CD4-positive, alpha-beta T cell treated with Interleukin-10 for 1 hour (primary cell): Measurements from ENCODE around the gene KCNC1.

ENCODE experiments used
- DNase-seq: peaks from one replicate; pipeline ENCODE4 v3.0.0-alpha.2; 2020

Gene KCNC1

DNA sequence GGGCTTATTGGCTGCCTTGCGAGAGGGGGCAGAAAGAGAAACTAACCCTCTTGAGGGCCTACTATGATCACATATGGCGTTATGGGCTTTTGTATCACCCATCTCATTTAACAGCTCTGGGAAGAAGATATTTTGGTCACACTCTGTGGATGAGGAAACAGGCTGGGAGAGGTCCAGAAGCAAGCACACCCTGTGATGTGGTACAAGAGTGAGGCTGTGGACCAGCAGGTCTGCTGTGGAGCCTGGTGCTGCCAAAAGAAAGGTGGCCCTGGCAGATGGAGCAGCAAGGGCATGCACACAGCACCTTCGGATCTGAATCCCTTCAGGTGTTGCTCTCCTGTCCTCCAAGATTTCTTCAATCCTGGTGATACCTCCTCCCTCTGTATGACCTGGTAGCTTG, 64.1 kb downstream of the KCNC1 start:
- DNase-seq: no peak

DNA sequence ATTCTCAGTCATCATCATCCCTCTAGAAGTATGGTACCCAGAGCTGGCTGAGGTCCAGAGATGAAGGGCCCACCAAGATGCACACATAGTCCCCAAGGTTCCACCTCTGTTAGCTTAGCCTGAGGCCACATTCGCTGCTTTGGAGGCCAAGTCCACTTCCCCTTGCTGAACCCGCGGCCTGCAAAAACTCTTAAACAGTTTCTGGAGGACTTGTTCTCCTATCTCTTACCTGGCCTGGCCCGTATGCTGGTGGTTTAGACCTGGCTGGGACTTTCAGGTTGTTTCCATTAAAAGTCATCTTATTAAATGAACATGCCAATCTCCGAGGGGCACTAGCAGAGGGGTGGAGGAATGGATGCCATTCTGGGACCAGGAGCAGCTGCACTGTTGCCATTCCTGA, 64.6 kb downstream of the KCNC1 start:
- no peak for DNase-seq

DNA sequence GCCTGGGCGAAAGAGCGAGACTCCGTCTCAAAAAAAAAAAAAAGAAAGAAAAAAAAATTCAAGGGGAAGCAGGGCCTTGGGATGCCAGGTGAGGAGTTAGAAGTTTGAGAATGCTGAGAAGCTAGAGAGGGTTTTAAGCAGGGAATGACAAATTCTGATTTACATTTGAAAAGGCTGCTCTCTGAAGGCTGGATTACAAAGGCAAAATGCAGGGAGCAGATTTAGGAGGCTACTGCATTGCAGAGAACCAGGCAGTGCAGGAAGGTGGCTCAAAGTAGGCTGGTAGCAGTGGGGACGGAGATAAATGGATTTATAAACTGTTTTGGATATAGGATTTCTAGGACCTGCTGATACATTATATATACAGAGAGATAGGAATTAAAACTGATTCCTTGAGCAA, 66.6 kb downstream of the KCNC1 start:
- no peak for DNase-seq

DNA sequence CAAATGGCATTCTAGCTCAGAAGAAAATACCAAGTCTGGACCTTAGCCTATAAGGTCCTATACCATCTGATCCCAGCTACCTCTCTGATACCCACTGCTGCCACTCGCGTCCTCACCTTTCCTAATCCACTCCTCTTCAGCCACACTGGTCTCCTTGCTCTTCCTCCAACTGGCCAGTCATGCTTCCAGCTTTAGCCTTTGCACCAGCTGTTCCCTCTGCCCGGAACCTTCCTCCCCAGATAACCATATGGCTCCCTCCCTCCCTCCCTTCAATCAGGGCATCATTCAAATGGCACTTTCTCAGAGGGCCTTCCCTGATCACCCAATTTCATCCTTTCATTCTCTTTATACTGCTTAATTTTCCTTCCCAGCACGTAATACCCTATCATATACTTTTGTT, 67.9 kb downstream of the KCNC1 start:
- no peak for DNase-seq

DNA sequence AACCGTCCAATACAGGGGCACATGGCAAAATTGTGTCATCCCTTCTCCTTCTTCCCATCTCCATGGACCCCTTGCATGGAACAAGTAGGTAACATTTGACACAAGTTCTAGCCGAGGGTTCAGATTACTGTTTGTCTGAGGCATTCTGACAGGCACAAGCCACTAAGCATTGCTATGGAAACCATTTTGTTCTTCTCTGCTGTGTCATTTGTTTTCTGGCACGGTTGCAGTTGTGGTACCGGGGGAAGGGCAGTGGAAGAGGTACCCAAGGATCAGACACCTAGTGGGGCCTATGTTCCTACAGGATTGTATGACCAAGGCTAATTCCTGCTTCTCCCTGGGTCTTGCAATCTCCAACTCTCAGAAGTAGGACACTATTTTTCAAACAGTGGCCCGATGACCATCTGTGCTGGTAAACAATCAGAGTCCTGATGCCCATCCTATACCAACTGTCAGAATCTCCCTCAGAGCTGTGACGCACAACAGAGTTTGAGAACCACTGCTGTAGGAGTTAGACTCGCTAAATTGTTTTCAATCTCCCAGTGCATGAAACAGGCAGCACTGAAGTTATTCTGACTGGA, 69.3 kb downstream of the KCNC1 start:
- no peak for DNase-seq

DNA sequence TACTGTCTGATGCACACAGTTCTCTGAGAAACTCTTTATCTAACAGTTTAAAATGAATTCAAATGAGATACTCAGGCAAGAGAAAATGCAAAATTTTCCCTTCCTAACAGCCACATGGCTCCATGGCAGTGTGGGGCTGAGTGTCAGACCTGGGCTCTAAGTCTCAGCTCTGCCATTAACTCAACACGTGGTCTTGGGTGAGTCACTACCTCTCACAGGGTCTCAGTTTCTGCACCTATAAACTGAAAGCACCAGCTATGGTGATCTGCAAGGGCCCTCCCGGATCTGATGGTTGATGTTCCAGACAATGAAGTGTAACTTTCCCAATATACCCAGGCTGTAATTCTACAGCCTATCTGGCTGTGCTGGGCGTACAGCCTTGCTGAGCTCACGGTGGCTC, 70.5 kb downstream of the KCNC1 start:
- no peak for DNase-seq

DNA sequence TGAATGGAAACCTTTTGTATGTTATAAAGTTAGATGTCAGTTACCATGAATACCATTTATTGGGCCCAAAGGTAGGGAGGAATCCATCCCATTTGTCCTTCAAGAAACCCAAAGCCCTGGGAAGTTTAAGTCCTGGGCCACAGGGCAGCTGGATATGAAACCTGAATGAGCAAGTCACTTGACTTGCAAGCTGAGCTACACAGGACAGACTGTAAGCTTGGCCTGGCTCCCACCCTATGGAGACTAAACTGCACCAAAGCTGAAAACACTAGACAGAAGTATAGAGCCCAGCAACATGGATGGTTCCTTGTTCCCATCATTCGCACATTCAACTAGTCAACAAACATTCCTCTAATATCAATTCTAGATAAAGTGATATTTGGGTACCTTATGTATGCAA, 71.3 kb downstream of the KCNC1 start:
- DNase-seq: no peak

DNA sequence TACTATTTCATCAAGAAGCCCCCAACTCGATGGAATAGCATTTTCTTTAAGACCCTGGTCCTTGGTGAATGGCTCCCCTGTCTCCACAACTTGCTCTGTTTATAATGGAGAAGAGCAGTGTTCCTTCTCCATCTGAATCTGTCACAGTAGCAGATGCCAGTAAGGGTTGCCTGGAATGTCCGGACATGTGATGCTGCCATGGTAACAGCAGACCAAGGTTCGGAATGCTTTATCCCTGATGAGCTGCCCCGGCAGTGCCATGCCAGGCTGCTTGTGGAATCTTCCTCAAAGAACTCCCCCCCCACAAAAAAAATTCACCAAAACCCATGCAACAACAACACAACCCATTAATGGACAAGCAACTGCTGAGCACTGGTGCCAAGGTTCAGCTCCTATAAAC, 72.5 kb downstream of the KCNC1 start:
- no peak for DNase-seq

DNA sequence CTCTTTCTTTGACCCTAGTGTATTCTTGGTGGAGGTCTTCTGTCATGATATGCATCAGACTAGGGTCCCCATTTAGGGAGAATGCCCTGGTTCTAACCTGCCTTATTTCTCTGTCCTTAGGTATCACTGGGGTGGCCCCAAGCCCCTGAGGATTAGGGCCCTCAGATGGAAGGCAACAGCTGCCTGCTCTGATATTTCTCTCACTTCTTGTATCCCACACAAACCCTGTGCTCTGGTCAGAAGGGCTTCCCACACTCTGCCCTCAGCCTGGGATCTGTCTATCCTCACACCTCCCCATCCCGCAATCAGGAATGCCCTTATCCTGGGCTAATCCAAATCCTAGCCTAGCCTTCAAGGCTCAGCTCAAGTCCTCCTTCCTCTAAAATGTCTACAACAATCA, 75.5 kb downstream of the KCNC1 start:
- DNase-seq: no peak

DNA sequence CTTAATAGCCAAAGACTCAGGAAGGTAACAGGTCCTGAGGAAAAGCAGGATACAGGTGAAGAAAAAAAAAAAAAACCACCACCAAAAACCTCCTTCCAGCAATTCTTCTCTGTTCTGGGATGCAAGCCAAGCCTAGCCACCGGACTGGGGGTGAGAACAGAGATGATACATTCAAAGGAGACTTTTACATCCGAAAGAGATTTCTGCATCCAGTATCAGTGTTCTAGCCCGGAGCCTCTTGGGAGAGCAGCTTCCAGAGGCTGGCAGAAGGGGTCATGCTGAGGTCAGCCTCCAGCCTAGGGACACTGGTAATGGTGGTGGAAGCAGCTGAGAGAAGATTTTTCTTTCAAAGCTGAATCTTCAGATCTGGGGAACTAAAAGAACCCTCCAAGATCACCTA, 76.2 kb downstream of the KCNC1 start:
- no peak for DNase-seq

DNA sequence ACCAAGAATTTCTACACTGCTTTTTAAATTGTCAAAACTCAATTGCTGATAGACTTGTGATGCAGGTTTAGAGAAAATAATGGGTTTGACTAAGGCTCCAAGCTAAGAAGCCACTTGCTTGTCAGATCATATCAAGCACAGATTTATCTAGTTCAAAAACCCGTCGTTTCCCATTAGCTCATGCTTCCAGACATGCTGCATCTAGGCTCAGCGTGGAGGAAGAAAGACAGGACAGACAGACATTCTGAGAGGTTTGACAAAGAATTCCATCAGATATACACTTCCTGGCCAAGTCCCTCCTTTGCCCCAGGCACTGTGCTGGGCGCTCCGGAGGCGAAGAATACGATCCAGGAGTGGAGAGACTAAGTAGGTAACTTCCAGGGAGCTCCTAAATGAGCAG, 76.8 kb downstream of the KCNC1 start:
- no peak for DNase-seq

DNA sequence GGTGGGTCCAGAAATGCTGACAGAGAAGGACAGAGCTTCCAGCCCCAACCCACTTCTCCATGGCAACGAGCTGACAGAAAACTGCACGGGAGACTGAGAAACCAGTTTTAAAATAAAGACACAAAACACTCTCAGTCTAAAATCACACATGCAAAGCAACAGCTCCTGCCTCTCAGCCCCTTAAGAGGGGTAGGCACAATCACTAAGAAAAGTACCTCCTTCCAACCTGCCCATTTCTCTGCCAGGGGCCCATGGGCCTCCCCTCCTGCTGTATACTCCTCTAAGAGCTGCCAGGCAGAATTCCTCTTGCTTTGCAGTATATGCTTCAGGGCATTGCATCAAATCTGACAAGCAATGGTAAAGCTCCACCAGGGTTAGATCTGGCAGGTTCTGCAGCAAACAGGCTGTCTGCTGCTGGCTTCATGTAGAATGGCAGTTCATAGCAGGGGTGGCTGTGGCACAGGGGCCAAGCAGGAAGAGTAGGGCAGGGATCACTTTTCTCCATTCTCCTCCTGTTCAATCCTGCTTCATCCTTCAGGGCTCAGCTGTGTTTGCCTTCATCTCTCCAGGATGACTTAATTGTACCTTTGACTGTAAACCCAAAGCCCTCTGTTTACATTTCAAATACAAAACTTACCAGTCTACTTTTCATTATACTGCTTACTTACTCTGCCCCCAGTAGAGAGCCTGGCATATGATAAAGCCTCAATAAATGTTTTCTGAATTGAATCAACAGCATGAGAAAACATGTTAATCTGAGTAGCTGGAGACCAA, 77.7 kb downstream of the KCNC1 start:
- DNase-seq: no peak

DNA sequence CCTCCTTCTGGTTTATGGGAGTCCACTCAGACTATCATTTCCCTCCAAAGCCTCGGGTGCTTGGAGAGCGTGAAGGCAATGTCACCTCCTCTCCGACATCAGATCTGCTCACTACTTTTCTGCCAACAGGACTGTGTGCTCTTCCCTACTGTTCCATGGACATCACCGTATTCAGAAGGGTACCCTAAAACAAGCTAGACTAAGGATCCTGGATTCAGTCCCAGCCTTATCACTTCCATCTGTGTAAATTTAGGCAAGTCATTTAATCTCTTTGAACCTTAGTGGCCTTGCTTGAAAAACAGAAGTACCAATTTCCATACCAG, 78.2 kb downstream of the KCNC1 start:
- DNase-seq: no peak

DNA sequence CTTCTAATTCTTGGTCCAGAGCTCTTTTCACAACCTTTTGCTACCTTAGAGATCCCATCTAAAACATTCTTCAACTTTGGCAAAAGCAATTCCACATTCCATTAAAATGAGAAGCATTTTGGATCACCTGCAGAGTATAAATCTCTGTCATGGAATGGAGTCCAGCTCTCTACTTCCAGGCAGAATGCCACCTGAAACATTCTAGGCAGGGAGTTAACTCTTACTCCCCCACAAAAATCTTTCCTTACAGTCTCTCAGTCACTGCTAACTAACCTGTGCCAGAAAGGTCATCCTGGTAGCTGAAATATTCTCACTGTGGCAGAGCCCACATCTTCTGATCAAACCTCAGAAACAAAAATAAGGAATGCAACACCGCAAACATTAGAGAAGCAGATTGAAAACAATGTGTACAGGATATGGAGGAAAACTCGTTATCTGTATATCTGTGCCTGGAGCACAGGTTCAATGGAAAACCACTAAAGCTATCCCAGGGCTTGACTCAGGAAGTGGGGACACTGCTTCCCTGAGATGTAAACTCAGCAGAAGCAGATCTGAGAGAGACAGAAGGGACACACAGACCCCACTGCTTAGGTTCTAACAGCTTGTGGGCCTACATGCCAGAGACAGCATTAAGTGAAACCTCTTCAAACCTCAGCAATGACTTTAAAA, 78.9 kb downstream of the KCNC1 start:
- DNase-seq: no peak

DNA sequence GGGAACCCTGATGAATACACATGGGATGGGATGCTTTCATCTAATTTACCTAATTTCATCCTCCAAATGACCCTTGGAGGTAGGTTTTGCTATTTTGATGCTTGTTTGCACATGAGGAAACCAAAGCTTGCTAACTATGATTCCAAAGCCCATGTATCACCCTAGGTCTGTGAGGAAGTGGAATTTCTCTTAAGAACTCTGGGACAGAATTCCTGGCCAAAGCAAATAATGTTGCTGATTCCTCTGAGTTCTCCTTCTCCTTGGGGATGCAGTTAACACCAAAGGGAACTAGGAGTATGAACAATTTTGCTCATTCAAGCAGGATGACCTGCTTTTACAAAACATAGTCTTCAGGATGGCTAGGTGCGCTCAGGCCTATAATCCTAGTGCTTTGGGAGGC, 80.0 kb downstream of the KCNC1 start:
- no peak for DNase-seq

DNA sequence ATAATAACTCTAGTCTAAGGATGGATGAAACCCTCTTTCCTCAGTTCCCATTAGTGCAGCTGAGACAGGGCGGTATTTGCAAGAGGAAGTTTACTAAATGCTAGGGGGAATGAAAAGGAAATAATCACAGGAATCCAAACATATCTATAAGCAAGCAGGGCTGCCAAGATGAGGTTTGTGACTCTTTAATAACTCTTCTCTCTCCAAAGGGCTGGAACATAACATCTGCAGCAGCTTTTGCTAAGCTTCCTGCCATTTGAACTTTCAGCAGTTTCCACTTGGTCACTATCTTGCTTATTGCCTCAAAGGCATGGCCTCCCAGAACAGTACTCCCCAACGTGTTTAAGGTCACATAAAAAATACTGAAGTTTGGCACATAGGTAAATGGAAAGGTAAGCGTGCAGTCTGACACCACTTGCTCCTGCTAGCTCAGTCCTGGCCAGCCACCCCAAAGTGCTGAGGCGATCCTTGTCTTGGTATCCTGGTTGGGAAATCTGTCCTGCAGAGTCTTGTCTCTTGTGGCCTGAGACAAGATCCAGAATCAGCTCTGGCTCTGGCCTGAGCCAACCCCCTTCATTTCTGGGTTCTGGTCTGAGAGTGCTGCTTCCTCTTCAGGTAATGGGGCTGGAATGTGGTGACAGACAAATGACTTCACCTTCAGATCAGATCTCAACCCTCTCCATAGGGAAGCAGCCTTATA, 81.8 kb downstream of the KCNC1 start:
- no peak for DNase-seq

DNA sequence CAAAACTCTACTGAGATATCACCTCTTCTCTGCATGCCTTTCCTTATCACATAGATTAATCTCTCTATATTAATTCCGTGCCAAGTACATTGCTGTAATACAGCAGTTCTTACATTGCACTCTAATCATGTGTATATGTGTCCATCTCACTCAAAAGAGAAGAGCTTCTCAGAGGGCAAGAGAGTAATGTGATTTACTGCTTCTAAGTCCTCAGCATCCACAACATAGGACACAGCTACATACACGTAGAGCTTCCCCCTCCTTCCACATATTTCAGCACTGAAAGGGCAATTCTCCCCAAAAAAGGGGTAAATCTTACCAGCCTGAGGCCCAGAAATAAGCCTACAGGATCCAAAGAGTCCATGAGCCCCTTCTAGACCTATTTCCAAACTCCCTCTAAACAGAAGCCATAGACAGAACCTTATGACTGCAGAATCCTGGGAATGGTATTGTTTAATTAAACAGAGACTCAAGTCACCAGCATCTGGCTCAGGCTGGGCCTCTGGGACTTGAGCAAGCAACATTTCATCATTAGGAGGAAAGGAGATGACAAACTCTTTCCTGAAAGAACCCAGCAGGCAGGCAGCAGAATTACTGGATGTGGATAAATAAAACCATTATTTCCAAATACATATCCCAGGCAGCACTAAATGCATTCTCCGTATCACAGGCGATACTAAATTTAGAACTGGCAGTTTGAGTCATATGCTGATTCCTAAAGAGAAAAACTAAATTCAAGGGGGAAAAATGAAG, 87.2 kb downstream of the KCNC1 start:
- no peak for DNase-seq

DNA sequence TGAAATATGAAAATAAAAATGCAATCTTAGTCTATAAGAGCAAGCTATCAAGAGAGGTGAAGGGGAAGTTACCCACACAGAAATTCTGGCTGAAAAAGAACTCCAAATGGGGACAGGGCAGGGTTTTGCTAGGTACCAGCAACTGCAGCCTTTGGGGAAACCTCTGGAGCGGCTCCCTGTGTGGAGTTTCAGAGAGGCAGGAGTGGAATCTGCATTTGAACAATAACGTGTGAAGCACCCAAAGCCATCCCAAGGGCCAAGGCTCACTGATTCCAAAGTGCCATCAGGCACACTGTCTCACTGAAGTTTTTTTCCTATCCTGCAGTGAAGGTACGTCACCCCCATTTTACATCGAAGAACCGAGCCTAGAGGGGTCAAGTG, 87.8 kb downstream of the KCNC1 start:
- DNase-seq: no peak

DNA sequence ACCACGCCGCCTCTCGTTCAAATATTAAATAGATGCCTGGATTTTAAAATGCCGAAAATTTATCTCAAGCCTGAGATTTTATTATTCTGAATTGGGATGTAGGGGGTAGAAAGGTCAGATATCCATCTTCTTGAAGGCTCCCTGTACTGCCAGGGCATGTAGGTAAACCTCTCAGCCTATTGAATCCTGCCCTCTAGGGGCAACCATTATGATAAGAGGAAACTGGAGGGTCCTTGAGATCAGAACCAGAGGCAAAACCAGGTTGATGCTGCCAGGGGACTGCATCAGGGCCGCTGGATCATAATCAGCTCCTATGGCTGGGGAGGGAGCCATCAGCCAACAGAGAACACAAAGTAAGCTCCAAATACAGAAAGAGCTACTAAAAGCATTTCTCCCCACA, 92.4 kb downstream of the KCNC1 start:
- no peak for DNase-seq

DNA sequence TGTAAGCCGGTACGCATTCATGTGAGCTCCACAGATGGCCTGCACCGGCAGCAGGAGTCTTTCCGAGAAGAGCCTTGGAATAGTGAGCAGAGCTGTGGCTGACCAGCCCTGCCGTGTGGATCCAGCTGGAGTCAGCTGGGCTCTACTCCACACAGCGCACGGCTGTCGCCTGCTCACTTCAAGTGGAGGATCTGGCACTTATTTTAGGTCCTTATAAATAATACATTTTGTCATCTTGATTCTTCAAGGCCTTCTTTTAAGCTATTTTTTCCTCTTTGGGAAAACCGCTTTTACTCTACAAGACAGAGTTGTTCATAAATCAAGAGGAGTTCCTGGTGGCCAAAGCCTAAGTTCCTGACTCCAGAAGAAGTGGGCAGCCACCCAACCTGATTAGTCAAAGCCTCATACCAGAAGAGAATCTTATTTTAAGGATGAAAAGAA, 93.8 kb downstream of the KCNC1 start:
- no peak for DNase-seq

DNA sequence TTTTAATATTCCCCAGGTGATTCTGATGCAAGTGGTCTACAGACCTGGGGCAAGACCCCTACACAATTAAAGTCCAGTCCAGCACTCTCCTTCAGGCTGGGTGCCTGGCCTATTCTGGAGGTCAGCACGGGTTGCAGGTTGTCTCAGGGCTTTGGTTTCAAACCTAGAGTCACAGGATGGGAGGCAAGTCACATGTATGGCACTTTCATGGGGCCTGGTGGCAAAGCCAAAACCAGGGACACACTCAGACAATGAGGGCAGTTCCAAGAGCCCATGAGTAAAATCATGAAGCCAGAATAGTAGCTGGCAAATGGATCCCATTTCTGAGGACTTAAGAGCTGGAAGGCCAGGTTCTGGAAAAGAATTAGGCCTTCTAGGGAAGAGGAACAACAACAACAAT, 96.6 kb downstream of the KCNC1 start:
- no peak for DNase-seq

DNA sequence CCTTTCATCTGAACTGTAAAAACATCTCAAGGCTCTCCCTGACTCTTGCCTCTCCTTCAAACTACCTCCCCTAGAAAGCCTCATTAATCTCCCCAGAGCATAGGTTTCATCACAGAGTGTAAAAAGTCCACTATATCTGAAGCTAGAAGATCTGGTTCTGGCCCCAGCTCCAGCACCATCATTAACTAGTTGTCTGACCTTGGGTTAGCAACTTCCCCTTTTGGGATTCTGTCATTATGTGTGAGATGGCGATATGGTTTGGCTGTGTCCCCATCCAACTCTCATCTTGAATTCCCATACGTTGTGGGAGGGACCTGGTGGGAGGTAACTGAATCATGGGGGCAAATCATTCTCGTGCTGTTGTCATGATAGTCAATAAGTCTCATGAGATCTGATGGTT, 97.3 kb downstream of the KCNC1 start:
- DNase-seq: no peak
